ENCODE data around the gene DUSP22.

The DUSP22 gene

DNA sequence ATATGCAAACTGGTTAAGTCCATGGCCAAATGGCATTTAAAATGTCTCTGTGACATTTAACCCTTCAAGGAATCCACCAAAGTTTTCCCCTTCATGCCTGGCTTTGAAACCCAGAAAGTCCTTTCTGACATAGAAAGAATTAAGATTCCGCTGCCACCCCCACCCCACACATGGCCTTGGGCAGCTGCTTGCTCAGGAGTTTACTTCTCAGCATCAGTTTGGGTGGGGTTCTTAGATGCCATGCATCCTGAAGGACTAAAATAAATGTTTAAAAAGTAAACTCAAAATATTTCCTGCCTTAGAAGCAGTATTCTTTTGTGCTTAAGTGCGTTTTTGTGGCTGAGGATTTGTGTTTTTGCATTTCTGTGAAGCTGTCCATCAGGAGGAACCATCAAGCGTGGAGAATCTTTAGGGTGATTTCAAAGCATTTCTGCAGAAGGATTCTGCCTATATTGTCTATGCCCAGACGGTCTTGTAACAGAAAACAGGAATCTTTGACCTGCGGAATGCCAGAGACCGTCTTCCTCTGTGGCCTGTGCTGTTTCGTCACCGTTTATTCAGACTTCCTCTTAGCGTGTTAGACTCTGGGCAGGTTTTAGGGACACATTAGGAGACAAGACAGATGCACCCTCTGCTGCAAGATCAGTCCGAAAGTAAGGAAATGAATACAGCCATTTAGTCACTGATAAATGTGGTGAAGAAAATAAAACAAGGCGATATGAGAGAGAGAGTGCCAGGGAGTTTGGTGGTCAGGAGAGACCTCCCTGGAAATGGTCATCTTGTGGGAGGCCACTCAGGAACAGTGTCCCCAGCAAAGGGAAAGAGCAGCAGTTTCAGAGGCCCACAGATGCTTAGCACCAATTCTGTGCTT lies 6.2 kb downstream of the DUSP22 start:
- no peak for TF ChIP-seq CTCF (IDR thresholded peaks at IDR 0.05; ENCODE audit: insufficient read depth, low read depth, low read length, missing control alignments)
- peak; percentile 56 for DNase-seq (ENCODE audit: low read depth)
- peak overlapping the region; percentile 1; the same call in 1 of the 2 replicates for H3K4me3 ChIP-seq (ENCODE audit: low read depth, low read length)

DNA sequence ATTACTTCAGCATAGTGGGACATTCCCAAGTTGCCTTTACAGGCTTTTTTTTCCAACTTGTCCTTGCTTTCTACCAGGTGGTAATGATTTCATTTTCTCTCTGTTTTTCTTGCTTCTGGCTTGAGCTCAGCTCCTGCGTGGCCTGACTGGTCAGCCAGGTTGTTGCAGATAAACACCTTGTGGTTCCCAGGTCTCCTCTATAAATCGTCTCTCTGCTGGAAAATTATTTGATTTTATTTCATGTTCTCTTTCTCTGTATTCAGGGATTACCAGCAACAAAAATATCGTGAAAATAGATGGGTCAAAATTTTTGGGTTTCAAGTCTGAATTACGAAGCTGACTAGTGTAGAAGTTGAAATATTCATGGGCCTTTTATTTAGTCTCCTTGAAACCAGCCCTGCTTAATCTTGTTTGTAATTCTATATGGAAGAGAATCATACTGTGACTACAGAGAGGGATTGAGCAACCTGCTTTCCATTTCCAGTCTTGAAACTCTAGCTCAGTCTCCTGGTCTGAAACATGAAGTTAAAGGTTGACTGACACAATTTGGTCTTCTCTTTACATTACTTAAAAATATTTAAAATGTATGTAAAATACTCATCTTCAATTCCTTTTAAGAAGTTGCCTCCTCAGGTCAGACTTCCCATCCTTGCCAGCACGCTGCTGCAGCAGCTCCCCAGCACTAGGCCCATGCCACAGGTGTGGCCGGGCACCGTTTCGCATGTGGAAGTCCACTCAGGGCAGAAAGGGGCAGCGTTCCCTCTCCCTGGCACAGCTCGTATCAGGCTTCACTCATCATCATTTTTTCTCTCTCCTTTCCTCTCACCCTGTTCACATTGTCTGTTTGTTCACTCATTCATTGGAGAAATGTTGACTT lies 7.1 kb downstream of the DUSP22 start:
- no peak for TF ChIP-seq CTCF (IDR thresholded peaks at IDR 0.05; ENCODE audit: insufficient read depth, low read depth, low read length, missing control alignments)
- no peak overlapping the region for H3K4me3 ChIP-seq (ENCODE audit: low read depth, low read length)
- DNase-seq (ENCODE audit: low read depth) = no peak

DNA sequence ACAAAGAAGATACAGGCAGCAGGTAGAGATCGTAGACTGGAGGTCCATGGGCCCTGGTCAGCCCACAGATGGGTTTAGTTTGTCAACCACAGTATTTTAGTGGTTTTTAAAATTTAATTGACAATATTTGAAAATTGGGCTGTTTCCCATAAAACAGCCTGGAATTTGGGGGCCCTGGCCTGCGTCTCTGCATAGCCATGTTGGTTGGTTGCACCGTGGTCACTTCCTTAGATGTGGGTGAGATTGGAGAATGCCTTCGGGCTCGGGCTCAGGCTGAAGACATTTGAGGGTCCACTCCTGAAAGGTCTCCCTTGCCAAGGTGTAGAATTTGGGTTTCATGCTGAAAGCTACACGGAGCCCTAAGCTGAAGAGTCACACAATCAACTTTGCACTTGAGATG lies 7.7 kb downstream of the DUSP22 start:
- no peak overlapping the region for H3K4me3 ChIP-seq (ENCODE audit: low read depth, low read length)

GRCh38 chr6:300494-301198 lies 8.4 kb downstream of the DUSP22 start:
- no peak for TF ChIP-seq CTCF (IDR thresholded peaks at IDR 0.05; ENCODE audit: insufficient read depth, low read depth, low read length, missing control alignments)
- H3K4me3 ChIP-seq (ENCODE audit: low read depth, low read length) = no peak overlapping the region

More for the DNA sequence above, 7.7 kb downstream of the DUSP22 start:
- DNase-seq (ENCODE audit: low read depth) = no peak
- TF ChIP-seq CTCF (IDR thresholded peaks at IDR 0.05; ENCODE audit: insufficient read depth, low read depth, low read length, missing control alignments) = no peak

DNA sequence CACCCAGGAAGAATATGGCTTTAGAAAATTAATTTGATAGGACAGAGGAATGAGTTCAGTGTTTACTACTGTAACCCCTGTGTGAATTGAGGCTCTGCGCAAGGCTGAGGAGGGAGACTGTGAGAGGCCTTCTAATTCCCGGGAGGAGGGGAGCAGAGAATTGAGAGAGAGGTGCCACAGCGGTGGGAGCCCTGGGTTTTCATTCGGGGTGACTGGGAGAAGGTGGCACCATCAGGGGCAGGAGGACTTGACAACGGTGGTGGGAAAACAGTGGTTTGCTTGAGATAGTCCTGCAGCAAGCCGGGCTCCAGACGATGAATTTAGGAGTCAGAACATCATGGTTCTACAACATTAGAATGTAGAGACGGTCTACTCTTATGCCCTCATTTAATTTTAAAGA lies 9.2 kb downstream of the DUSP22 start:
- DNase-seq (ENCODE audit: low read depth) = no peak
- H3K4me3 ChIP-seq (ENCODE audit: low read depth, low read length) = no peak overlapping the region
- no peak for TF ChIP-seq CTCF (IDR thresholded peaks at IDR 0.05; ENCODE audit: insufficient read depth, low read depth, low read length, missing control alignments)

More at GRCh38 chr6:300494-301198, 8.4 kb downstream of the DUSP22 start:
- peak; percentile 10 for DNase-seq (ENCODE audit: low read depth)

DNA sequence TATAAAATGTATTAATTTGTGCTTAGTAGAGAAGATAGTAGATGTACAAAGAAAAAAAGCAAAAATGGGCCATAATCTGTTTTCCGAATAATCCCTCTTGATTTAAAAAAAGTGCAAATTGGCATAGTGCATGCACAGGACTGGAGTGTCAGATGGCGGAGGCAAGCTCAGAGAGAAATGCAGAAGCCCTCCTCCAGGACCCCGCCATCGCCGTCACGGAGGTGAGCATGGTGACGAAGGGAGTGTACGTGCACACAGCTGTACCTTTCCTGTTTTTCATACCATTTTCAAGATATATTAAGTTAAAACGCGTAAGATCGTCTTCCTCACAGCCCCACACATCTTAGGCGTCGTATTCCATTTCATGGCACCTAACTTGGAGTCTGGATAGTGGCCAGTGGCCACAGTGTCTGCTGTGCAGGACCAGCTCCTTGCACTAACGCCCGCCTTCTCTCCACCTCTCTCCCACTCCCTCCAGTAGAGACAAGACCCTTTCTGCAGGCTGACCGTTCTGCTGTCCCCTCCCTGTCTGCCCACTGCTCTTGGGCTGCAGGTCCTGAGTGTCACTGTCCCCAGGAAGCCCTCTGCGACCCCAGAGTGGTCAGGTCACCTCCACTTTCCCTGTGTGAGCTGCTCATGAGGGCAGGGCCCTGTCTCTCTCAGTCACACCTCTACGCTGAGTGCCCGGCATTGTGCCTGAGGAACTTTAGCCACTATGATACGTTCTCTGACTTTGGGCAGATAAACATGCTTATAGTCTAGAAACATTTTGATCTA lies 9.8 kb downstream of the DUSP22 start:
- H3K4me3 ChIP-seq (ENCODE audit: low read depth, low read length) = no peak overlapping the region
- DNase-seq (ENCODE audit: low read depth) = no peak
- TF ChIP-seq CTCF (IDR thresholded peaks at IDR 0.05; ENCODE audit: insufficient read depth, low read depth, low read length, missing control alignments) = no peak
